DOHH2 (cell line): ENCODE measurements around the gene DNAJB5.

Source experiments
- H3F3A ChIP-seq: fragments of 200-600 bp; sonication (generic), shearing (Covaris generic); 2 replicates; pipeline ENCODE4 v1.6.0; 2016; ENCODE audit warnings: antibody characterized with exemption, mild to moderate bottlenecking; ENCODE audit not compliant: control insufficient read depth, insufficient read depth
- H3K27ac ChIP-seq: fragments of 200-600 bp; sonication (generic); 2 replicates; pipeline ENCODE4 v1.5.1; 2014; ENCODE audit warnings: low read depth, mild to moderate bottlenecking, low read length, moderate library complexity
- H3K27me3 ChIP-seq: fragments of 200-600 bp; sonication (generic); 2 replicates; pipeline ENCODE4 v1.6.1; 2014; ENCODE audit warnings: mild to moderate bottlenecking, low read length, mixed read lengths; ENCODE audit not compliant: control insufficient read depth
- H3K36me3 ChIP-seq: fragments of 200-600 bp; sonication (generic); 2 replicates; pipeline ENCODE4 v1.6.1; 2014; ENCODE audit warnings: mild to moderate bottlenecking, low read length, moderate library complexity, mixed read lengths; ENCODE audit not compliant: control insufficient read depth
- H3K4me1 ChIP-seq: fragments of 200-600 bp; sonication (generic); 2 replicates; pipeline ENCODE4 v1.6.1; 2014; ENCODE audit warnings: mild to moderate bottlenecking, low read length, mixed read lengths; ENCODE audit not compliant: control insufficient read depth
- H3K4me2 ChIP-seq: fragments of 200-600 bp; sonication (generic); 2 replicates; pipeline ENCODE4 v1.6.0; 2014; ENCODE audit warnings: mild to moderate bottlenecking, low read length, moderate library complexity
- H3K4me3 ChIP-seq: fragments of 200-600 bp; sonication (generic); 2 replicates; pipeline ENCODE4 v1.5.1; 2014; ENCODE audit warnings: mild to moderate bottlenecking, low read length, mixed read lengths
- H3K79me2 ChIP-seq: fragments of 200-600 bp; sonication (generic); 2 replicates; pipeline ENCODE4 v1.6.1; 2014; ENCODE audit warnings: mild to moderate bottlenecking, low read length, mixed read lengths; ENCODE audit not compliant: control insufficient read depth
- H3K9me2 ChIP-seq: fragments of 200-600 bp; sonication (generic); replicated peaks from 2 replicates; pipeline ENCODE4 v1.6.1; 2014; ENCODE audit warnings: mild to moderate bottlenecking, low read length, mixed read lengths; ENCODE audit not compliant: control insufficient read depth
- H3K9me3 ChIP-seq: fragments of 200-600 bp; sonication (generic); 2 replicates; pipeline ENCODE4 v1.6.1; 2014; ENCODE audit warnings: antibody characterized with exemption, low read length, mixed read lengths; ENCODE audit not compliant: control insufficient read depth, insufficient read depth
- H4K20me1 ChIP-seq: fragments of 200-600 bp; sonication (generic); 2 replicates; pipeline ENCODE4 v1.6.0; 2014; ENCODE audit warnings: low read depth, mild to moderate bottlenecking, antibody characterized with exemption, low read length, moderate library complexity; ENCODE audit not compliant: control insufficient read depth, insufficient read depth
- EZH2phosphoT487 ChIP-seq: fragments of 200-600 bp; sonication (generic); IDR thresholded peaks from 2 replicates; pipeline ENCODE4 v1.6.1; 2017; ENCODE audit warnings: borderline replicate concordance, mild to moderate bottlenecking, antibody characterized with exemption, low read length, moderate library complexity, mixed read lengths
- TF ChIP-seq, protein P1 (sequence below): fragments of 200-600 bp; sonication (generic); IDR thresholded peaks from one replicate; pipeline ENCODE4 v1.5.1; 2014; ENCODE audit warnings: antibody characterized with exemption, mild to moderate bottlenecking, low read depth, low read length; ENCODE audit not compliant: poor library complexity, severe bottlenecking

The DNAJB5 gene

GRCh38 chr9:34990908-34991606 is 1.5 kb downstream of the DNAJB5 start:
- H3K4me3 ChIP-seq, result no peak overlapping the region
- H3K4me2 ChIP-seq, result no peak overlapping the region

GRCh38 chr9:34991607-34992375 is 2.2 kb downstream of the DNAJB5 start:
- Histone ChIP-seq H3K27ac (no peak overlapping the region), H3K4me3 (no peak overlapping the region)

More at GRCh38 chr9:34990908-34991606, 1.5 kb downstream of the DNAJB5 start:
- Histone ChIP-seq H3F3A (no peaks in the 10 kb centered on the region), H3K27ac (no peak overlapping the region), H4K20me1 (no peaks in the 10 kb centered on the region), H3K9me3 (no peaks in the 10 kb centered on the region), H3K9me2 (no peaks in the 10 kb centered on the region), H3K4me1 (peaks cover 30% of the 10 kb centered on the region), H3K36me3 (no peaks in the 10 kb centered on the region), H3K79me2 (no peaks in the 10 kb centered on the region), H3K27me3 (peaks cover 8% of the 10 kb centered on the region)
- no peak for TF ChIP-seq EZH2phosphoT487

DNA sequence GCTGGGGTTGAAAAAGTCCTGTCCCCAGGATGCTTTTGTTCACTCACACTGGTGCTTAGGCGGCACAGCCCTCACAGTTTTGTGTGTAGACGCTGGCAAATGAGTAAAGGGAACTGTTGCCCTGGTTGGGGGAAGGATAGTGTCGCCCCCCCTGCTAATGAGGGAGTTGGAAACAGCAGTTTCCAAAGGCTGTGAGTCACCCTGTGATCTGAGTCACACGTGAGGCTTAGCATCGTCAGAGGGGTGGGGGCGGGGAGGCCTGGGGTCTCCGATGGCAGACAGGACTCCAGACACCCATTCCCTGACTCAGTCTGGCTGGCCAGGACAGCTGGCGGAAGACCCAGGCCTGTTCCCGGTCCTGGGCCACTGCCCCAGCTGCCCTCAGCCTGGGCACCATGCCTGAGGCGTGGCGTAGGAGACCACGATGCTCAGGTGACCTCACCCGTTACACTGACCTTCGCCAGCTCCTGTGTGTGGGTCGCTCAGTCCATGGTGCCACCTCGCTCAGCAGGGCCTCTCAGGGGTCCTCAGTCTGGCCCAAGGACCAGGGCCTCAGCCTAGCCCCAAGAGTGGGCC is 2.9 kb downstream of the DNAJB5 start:
- Histone ChIP-seq H3K27me3 (peaks cover 8% of the 10 kb centered on the region), H3K79me2 (no peaks in the 10 kb centered on the region), H4K20me1 (no peaks in the 10 kb centered on the region), H3F3A (no peaks in the 10 kb centered on the region), H3K27ac (no peak overlapping the region), H3K4me2 (no peak overlapping the region), H3K9me2 (no peaks in the 10 kb centered on the region), H3K4me3 (no peak overlapping the region), H3K9me3 (no peaks in the 10 kb centered on the region), H3K36me3 (no peaks in the 10 kb centered on the region), H3K4me1 (peaks cover 21% of the 10 kb centered on the region)
- TF ChIP-seq, protein P1, sequence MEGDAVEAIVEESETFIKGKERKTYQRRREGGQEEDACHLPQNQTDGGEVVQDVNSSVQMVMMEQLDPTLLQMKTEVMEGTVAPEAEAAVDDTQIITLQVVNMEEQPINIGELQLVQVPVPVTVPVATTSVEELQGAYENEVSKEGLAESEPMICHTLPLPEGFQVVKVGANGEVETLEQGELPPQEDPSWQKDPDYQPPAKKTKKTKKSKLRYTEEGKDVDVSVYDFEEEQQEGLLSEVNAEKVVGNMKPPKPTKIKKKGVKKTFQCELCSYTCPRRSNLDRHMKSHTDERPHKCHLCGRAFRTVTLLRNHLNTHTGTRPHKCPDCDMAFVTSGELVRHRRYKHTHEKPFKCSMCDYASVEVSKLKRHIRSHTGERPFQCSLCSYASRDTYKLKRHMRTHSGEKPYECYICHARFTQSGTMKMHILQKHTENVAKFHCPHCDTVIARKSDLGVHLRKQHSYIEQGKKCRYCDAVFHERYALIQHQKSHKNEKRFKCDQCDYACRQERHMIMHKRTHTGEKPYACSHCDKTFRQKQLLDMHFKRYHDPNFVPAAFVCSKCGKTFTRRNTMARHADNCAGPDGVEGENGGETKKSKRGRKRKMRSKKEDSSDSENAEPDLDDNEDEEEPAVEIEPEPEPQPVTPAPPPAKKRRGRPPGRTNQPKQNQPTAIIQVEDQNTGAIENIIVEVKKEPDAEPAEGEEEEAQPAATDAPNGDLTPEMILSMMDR, result no peak
- no peak for TF ChIP-seq EZH2phosphoT487

More at GRCh38 chr9:34991607-34992375, 2.2 kb downstream of the DNAJB5 start:
- H3K36me3 ChIP-seq, result no peaks in the 10 kb centered on the region
- peaks cover 8% of the 10 kb centered on the region for H3K27me3 ChIP-seq
- peaks cover 24% of the 10 kb centered on the region for H3K4me1 ChIP-seq
- no peaks in the 10 kb centered on the region for H3K9me2 ChIP-seq
- no peaks in the 10 kb centered on the region for H3K9me3 ChIP-seq
- no peaks in the 10 kb centered on the region for H4K20me1 ChIP-seq
- H3K4me2 ChIP-seq, result no peak overlapping the region
- TF ChIP-seq, protein P1, result no peak
- no peak for TF ChIP-seq EZH2phosphoT487
- H3F3A ChIP-seq, result no peaks in the 10 kb centered on the region
- H3K79me2 ChIP-seq, result no peaks in the 10 kb centered on the region
